Cardiac septum (tissue), 1 donor: ENCODE results near the gene SLC6A15. TPM values are rescaled to one million over a fixed set of nuclear protein-coding genes. Genes with fewer than 3 reads are reported as not detected.

Experiments used
- DNase-seq: peaks from one replicate; pipeline ENCODE4 v3.0.0-alpha.2; 2020; ENCODE audit warnings: low spot score
- intact Hi-C: fragments of 100-400 bp; cut with DNase I; formaldehyde crosslinking; loops from one replicate; pipeline ENCODE4 v1.14.0; 2022
- long read RNA-seq: library from polyadenylated mRNA; unstranded; transcript quantifications from one replicate; pipeline ENCODE4 v2.0.0, GENCODE V29; 2021
- total RNA-seq: library from RNA; stranded (reverse); fragmentation: NEBNext Ultra II Directional; extraction: Animal tissue kit (Norgen Biotek cat#: 25700); gene quantifications from one replicate; pipeline ENCODE4 v1.2.1, GENCODE V29; 2021
- donor health status: DM: no; HTN: no; CAD: no.

SLC6A15 gene
- total RNA-seq, result not detected
- long read RNA-seq, result 0 reads

GRCh38 chr12:84912198-84913128 is at the start of gene SLC6A15:
TSS of gene SLC6A15 (minus strand) at chr12:84912799. CDS start at chr12:84892120, 20,679 bp downstream.
- DNase-seq, result peak; percentile 75
- intact Hi-C loops, result no loop called here

GRCh38 chr12:84960918-84961317 is 48.3 kb upstream of the SLC6A15 start:
- DNase-seq, result no peak
- intact Hi-C loops, result no loop called here

GRCh38 chr12:84955298-84955697 is 42.7 kb upstream of the SLC6A15 start:
- intact Hi-C loops, result no loop called here
- DNase-seq, result no peak

DNA sequence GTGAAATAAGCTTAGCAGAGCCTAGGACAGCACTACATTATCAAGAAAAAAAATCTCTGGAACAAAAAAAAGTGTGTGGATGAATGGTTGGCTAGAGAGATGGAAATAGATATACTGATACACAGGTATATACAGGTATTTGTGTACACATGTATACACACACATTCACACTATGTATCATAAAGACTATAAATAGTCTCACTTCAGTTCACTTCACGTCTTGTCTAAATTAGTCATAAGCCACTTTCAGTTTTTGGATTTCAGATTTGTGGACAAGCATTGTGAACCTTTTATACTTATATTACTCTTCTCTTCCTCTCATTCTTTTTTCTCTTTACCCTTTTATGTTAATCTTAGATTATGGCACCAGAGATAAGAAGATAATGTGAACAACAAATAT is 41.8 kb upstream of the SLC6A15 start:
- no peak for DNase-seq
- intact Hi-C loops, result no loop called here

GRCh38 chr12:84950971-84951546 is 38.5 kb upstream of the SLC6A15 start:
- no peak for DNase-seq
- intact Hi-C loops, result no loop called here

- no peak for DNase-seq
- intact Hi-C loops, result no loop called here
Observed at GRCh38 chr12:84946753-84947152, 34.2 kb upstream of the SLC6A15 start.

- intact Hi-C loops, result no loop called here
- peak; percentile 64 for DNase-seq
Observed at GRCh38 chr12:84937415-84937814, 24.8 kb upstream of the SLC6A15 start.

GRCh38 chr12:84929501-84929900 is 16.9 kb upstream of the SLC6A15 start:
- DNase-seq, result no peak
- intact Hi-C loops, result no loop called here

- intact Hi-C loops, result no loop called here
- no peak for DNase-seq
Observed at GRCh38 chr12:84924981-84925380, 12.4 kb upstream of the SLC6A15 start.

DNA sequence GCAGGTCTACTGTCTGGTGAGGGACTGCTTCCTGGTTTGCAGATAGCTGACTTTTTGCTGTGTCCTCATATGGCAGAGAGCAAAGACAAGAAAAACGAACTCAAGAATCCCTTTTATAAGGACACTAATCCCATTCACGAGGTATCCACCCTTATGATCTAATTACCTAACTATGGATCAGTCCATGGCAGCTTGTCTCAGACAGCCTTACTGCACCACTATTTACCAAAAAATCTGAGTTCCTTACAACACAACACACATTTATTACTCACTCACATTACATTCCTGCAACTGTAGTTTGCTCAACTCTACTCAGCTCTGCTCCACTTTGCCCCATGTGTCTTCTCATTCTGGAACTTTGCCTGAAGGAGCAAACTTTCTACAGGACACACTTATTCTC is 10.1 kb upstream of the SLC6A15 start:
- DNase-seq, result no peak
- intact Hi-C loops, result no loop called here

DNA sequence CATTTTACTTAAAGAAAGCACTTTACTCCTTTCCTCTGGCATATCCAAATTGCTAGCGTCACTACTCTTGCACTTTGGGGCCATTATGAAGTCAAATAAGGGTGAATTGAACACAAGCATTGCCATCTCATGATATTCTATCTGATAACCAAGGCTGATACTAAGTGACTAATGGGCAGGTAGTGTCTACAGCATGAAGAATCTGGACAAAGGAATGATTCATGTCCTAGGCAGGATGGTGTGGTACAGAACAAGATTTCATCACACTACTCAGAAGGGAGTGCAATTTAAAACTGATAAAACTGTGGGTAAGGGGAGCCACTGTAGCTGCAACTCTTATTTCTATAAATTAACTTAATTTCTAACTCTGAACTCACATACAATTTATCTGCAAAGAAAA is 7.7 kb upstream of the SLC6A15 start:
- DNase-seq, result no peak
- intact Hi-C loops, result no loop called here

GRCh38 chr12:84919271-84919670 is 6.7 kb upstream of the SLC6A15 start:
- no peak for DNase-seq
- intact Hi-C loops, result no loop called here

DNA sequence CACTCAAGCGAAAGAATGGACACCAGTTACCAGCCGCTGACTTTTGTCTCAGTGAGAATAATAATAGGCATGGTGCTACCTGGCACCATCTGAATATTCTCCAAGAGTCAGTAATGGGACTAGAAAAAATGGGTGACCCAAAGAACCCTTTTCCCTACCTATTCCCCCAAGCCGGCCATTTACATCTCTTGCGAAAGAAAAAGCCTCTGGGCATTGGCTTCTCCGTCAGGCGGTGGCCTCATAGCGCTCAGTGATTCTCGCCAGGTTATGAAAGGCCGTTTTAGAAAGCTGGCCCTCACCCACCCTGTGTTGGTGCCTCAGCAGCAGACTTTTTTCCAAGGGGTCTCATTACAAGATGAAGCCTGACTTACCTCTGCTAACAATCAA is 523 bp upstream of the SLC6A15 start:
- intact Hi-C loops, result no loop called here
- no peak for DNase-seq

DNA sequence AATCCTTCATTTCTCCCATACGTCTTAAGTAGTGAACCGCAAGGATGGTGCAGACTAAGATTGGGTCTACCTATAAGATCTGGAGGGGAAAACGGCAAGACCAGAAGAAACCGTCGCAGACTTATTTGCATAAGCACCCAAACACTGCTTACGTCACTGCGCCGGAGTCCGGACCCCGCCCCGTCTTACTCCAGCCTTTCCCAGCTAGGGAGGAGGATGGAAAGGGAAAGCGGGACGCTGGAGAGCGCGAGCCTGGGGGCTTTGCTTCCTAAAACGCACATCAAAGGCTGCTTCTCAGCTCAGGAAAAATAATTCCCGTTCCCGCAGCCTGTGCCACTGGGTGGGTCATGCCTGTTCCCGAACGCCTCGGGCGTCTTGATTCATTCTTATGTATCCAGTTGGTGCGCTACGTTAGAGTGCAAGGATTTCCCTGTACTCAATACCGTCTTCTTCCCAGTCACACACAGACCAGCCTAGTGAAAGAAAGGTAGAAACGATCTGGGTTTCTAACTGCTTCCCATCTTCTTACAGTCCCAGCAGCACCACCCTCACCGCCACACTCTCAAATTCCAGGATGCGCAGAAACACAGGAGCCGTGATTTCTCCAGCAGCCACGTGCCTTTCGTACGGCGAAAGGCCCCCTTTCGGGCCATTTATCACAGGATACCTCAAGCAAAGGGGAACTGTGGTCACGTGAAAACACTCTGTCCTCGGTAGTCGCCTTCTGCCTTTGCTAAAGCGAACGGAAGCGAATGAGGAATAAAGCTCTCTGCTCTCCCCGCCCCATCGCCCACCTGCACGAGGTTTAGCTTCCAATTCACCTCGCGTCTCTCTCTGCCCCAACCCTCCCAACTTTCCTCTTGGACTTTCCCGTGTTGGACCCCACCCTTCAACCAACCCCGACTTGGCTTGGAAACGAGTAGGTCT is 1.1 kb downstream of the SLC6A15 start:
- peak; percentile 66 for DNase-seq
- intact Hi-C loops, result no loop called here

DNA sequence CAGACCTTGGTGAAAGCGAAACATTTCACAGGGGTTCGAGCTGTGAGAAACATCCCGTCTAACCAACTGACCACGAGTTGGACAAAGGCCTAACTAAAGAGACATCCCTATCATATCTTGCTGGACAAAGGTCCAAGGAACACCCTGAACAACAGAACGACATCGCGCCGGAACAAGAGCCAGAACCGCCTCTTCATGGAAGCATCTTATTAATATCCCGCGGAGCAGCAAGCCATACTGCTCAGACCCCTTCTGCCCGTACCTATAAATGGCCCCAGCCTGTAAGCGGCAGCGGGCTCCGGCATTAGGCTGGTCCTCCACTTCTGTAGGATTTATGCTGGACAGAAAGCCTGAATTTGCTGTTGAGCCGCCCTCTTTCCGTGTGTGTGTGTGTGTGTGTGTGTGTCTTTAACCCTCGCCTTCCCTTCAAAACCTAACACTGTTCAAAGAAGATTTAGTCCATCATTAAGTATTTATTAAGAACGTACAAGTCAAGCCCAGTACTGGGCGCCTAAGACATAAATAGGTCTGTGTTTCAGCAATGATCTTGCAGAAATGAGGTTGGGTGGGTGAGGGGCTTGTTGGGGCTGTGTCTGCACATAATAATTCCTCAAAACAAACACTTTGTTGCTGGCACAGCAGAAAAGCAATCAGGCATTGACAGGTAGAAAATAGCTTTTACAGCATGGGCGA is 1.9 kb downstream of the SLC6A15 start:
- intact Hi-C loops, result no loop called here
- DNase-seq, result no peak

DNA sequence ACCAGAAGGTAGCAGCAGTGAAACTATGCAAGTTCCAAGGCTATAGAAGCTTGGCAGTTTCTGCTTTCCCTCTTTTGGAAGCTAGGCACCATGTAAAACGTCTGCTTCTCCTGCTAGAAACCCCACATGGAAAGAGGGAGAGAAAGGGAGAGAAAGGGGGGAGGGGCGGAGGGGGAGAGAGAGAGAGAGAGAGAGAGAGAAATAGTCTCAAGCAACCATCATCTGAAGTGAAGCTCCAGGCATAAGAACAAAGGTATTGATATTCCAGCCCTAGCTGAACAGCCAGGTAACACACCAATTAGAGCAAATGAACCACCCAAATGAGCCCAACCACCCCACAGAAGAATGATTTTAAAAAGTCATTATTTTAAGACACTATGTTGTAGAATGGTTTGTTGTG is 8.5 kb downstream of the SLC6A15 start:
- intact Hi-C loops, result no loop called here
- DNase-seq, result no peak

DNA sequence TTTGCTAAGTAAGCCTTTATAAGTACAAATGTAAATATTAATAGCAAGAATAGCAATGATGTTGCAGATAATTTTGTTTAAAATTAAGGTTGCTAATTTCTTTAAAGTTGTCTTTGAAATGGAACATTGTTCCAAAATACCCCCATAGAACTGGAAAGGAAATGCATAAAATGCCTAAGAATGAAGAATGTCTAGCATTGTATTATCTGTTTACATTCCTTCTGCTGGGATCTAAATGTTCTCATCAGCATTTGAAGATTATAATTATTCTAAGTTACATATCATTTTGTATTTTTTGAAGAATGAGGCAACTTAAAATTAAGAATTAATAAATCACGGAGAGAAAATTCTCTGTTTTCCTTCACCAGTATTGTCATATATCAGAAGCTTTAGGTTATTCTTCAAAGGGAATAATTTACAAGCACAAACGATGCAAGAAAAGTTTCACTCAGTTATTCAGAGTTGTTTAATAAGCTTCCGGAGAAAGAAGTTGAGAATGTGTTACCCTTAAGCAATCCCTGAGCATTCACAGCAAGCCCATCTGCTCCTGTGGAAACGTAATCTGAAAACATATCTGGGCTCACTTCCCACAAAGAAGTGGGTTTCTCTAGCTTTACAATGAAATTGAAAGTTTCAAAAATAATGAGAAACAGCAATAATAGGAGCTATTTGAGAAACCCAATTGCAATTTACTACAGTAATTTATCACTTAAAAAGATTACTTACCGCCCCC is 21.3 kb downstream of the SLC6A15 start:
- DNase-seq, result no peak
- intact Hi-C loops, result no loop called here

DNA sequence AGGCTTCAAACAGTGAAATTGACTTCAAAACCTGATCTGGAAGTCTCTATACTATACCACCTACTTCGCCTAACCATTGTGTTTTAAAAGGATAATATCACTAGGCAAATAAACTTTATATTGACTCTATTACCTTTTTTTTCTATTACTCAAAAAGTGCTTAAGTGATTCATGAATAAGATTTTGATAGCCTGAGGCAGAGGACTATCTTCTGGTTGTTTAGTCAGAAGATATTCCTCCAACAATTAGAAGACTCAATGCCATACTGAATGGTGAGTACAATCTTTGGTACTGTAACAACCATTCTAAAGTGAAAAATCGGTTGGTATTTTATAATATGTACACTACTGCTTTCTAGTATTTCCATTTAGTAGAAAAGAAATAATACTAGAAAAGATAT is 22.8 kb downstream of the SLC6A15 start:
- intact Hi-C loops, result no loop called here
- DNase-seq, result no peak

- intact Hi-C loops, result no loop called here
Observed at GRCh38 chr12:84888861-84889260, 23.7 kb downstream of the SLC6A15 start.

More at GRCh38 chr12:84888861-84889260, 23.7 kb downstream of the SLC6A15 start:
- DNase-seq, result no peak
